MM.1S (cell line): ENCODE measurements around the gene NUBP2.

ENCODE experiments used
- EZH2 ChIP-seq: fragments of 300-600 bp; sonication (generic); optimal IDR thresholded peaks from 2 replicates; pipeline ENCODE3; 2017; ENCODE audit warnings: low read depth, mild to moderate bottlenecking, antibody characterized with exemption, low read length, mixed read lengths
- EZH2phosphoT487 ChIP-seq: fragments of 300-600 bp; sonication (generic); IDR thresholded peaks from 2 replicates; pipeline ENCODE4 v1.6.1; 2018; ENCODE audit warnings: antibody characterized with exemption, low read length
- TF ChIP-seq, protein P1 (sequence below): fragments of 300-600 bp; sonication (generic); IDR thresholded peaks from 2 replicates; pipeline ENCODE4 v1.5.1; 2016; ENCODE audit warnings: antibody characterized with exemption, low read length, mixed read lengths

DNA sequence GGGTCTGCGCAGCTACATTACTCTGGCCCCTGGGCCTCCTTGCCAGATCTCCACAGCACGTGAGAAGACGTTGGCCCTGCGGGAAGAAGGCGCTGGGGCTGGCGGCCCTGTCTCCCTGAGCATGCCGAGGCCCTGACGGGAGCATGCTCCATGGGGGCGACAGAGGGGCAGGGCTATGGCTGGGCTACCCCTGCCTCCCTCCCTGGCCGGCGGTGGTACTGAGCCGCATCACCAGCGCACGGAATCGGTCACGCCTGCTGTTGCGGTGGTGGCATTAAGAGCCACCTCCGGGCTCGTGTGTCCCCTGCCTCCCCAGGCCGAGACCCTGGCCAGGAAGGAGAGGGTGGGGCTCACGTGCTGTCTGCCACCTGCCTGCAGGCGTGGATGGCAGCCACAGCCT is 48.6 kb upstream of the NUBP2 start:
- TF ChIP-seq, protein P1, sequence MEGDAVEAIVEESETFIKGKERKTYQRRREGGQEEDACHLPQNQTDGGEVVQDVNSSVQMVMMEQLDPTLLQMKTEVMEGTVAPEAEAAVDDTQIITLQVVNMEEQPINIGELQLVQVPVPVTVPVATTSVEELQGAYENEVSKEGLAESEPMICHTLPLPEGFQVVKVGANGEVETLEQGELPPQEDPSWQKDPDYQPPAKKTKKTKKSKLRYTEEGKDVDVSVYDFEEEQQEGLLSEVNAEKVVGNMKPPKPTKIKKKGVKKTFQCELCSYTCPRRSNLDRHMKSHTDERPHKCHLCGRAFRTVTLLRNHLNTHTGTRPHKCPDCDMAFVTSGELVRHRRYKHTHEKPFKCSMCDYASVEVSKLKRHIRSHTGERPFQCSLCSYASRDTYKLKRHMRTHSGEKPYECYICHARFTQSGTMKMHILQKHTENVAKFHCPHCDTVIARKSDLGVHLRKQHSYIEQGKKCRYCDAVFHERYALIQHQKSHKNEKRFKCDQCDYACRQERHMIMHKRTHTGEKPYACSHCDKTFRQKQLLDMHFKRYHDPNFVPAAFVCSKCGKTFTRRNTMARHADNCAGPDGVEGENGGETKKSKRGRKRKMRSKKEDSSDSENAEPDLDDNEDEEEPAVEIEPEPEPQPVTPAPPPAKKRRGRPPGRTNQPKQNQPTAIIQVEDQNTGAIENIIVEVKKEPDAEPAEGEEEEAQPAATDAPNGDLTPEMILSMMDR = no peak
- TF ChIP-seq EZH2 (no peak), EZH2phosphoT487 (no peak)
